ENCODE measurements around the gene RNASEH2B.

Gene RNASEH2B

GRCh38 chr13:50908371-50908770 lies 1.2 kb upstream of the RNASEH2B start:
- DNase-seq = no peak

GRCh38 chr13:50910485-50910805 lies 854 bp downstream of the RNASEH2B start:
- DNase-seq = no peak

DNA sequence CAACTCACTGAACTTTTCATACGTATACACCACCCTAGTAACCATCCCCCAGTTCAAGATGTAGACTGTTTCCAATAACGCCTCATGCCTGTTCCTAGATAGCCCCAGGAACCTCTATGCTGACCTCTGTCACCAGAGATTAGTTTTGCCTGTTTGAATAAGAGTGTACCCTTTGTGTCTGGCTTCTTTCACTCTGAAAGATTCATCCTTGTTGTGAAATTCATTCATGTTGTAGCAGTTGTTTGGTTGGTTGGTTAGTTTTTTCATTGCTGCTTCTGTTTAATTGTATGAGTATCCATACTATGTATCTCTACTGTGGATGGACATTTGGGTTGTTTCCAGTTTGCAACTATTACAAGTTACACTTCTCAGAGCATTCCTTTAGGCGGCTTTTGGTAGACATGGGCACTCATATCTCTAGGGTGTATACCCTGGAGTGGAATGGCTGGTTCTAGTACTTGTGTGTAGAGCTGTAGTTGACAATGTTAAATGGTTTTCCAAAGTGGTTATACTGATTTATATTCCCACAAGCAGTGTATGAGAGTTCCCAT lies 1.6 kb downstream of the RNASEH2B start:
- peak; percentile 26 for DNase-seq

GRCh38 chr13:50911937-50912795 lies 2.6 kb downstream of the RNASEH2B start:
- DNase-seq = peak; percentile 93

GRCh38 chr13:50912851-50913250 lies 3.3 kb downstream of the RNASEH2B start:
- no peak for DNase-seq

- DNase-seq = no peak
Observed at GRCh38 chr13:50914176-50914700, 4.6 kb downstream of the RNASEH2B start.

DNA sequence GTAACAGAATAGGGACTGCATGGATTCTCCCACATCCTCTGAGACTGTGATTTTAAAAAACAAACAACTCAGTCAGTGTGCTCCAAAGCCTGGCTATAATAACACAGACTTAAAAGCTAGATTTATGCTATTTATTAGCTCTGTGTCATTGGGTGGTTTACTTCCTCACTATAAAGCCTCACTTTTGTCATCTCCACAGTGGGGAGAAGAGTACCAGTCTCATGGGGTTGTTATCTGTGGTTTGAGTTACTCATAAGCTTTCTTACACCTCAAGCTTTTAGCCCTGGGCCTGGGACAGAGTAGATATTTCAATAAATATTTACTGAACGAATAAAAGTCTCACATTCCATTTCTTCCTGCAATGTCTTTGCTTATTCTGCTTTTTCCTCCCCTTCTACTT lies 5.3 kb downstream of the RNASEH2B start:
- DNase-seq = peak; percentile 26

DNA sequence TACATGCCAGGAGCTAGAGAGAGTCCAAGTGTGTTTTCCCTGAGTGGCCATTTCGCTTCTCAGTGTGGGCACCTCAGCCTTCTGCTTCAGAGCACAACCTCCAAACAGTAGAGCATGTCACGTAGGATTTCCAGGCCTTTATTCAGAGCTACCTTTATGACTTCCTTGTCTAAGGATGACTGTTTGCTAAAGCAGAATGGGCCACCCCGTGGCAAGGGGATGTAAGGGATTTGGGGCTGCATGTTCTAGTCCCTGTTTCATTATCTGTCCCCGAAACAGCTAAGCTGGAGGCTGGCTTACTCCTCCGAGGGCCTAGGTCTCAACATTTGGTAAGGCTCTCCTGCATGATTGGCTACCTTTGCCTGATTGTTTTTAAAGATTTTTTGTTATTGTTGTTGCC lies 6.0 kb downstream of the RNASEH2B start:
- DNase-seq = peak; percentile 24

DNA sequence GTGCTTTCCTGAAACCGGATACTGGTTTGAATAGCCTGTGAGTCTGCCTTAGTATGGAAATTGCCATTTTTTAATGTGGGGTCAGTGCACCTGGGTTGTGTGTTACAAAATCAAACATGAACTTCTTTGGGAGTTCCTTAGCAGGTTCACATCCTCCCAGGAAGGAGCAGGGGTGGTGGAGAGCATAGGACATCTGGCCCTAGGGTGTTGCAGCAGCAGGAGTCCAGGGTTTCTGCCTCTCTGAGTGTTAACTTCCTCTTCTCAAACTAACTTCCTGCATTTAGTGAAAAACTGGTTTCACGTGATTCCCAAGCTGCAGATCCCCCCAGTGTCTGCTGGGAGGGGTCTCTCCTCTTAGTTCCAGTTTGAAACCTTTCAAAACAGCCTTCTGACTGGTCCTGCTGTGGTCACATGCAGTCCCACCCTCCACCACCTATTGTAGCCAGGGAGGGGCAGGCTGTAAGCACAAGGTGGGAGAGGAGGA lies 7.2 kb downstream of the RNASEH2B start:
- DNase-seq = peak; percentile 13

DNA sequence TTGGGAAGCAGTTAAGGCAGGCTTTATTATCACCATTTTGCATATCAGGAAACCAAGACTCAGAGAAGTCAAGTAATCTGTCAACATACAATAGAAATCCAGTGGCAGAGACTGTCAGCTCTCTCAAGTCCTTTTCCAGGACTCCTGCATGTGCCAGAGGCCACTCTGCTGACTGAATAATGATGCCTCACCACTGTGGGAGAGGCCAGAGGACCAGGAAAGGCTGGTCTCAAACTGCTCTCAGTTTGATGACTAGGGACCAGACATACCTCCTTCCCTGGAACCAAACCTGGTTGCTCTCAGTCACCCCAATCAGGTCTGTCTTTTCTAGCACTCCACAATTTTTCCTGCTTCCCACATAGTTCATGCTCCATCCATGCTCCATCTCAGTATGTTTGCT lies 8.0 kb downstream of the RNASEH2B start:
- no peak for DNase-seq

DNA sequence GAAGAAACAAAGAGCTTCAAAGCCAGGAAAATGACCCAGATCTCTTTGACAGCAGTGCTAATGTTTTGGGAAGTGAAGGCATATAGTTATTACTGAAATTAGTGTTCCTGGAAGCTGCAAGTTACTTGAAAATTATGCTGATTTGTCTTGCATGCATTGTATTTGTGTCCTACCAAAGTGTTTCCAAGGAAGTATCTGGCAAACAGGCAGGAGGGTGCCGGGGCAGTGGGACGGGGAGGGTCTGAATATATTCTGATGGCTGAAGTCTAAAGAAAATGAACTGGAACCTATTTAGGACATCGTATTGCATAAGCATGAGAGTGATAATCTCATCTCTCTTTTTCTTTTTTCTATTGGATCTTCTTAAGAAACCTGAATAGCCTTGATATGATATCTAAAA lies 9.0 kb downstream of the RNASEH2B start:
- DNase-seq = no peak

- no peak for DNase-seq
Observed at GRCh38 chr13:50919277-50919676, 9.7 kb downstream of the RNASEH2B start.

DNA sequence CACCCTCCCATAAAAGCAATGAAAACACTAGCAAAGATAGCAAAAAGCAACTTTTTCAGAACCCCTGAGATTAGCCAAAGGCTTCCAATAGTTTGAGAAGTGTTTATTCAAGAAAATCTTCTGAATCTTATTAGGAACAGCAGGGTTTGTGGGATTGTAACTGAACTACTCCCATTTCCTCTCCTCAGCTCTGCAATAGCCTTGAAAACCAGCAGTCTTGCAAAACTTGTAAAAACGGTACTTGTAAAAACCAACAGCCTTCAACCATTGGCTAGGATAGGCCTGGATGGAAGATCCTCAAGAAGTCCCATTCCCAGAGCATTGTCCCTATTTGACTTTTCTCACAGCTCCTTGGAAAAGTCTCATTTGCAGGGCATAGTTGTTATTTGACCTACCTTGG lies 12.1 kb downstream of the RNASEH2B start:
- no peak for DNase-seq

- no peak for DNase-seq
Observed at GRCh38 chr13:50923272-50923671, 13.7 kb downstream of the RNASEH2B start.

DNA sequence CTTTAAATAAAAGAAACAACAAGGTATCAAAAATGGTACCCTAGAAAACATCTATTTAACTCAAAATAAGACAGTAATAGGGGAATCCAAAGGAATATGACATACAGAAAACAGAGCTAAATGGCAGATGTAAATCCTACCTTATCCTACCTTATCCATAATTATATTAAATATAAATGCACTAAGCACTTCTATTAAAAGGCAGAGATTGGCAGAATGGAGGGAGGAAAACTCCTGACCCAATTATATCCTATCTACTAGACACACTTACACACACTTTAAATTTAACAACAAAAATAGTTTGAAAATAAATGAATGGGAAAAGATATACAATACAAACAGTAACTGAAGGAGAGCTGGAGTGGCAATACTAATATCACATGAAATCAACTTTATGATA lies 14.4 kb downstream of the RNASEH2B start:
- no peak for DNase-seq

- no peak for DNase-seq
Observed at GRCh38 chr13:50927701-50928100, 18.1 kb downstream of the RNASEH2B start.

DNA sequence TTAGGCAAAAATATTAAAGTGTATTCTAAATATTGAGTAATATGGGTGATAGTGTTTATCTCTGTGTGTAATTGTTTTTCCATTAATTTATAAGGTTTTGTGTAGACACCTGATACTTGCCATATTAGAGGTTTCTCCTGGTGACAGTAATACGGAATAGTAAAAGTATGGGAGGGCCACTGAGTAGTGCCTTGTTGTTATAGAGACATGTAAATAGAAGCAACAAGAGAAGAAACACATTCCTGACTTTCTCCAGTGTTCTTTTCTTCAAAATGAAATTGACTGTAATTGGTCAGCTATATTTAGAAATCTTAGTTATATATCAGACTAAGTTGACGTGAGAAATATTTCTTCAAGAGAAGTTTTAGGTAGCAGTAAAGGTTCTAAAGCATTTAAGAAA lies 18.5 kb downstream of the RNASEH2B start:
- DNase-seq = no peak

DNA sequence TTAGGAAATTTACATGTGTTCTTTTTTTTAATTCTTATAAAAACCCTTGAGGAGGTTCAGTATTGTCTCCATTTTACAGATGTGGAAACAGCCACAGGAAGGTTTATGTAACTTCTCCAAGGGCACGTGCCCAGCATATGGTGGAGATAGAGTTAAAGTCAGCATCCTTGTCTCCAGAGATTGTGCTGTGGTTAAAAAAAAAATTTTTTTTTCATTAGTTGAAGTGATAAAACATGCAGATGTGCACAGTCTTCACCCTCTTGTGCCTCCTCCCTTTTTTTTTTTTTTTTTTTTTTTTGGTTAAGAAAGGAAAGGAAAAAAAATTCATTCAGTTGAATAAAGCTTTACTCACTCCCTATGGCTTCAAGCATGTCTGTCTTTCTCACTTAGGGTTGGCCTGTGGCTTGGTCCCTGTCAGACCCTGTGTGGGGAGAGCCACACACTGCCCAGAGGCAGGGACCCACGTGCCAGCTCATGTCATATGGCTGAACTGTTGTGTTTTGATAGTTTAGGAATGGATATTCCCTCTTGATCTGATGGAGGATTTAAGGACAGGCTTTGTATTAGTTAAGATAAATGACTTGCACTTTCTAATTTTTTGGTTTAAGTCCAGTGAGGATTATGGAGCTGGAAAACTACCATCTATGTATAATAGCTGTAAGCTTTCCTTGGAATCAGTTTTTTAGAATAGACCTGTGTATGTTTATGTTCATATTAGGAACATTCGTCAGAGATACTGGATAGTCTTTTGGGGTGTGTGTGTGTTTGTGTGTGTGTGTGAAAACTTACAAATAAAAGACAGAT lies 19.3 kb downstream of the RNASEH2B start:
- DNase-seq = no peak

DNA sequence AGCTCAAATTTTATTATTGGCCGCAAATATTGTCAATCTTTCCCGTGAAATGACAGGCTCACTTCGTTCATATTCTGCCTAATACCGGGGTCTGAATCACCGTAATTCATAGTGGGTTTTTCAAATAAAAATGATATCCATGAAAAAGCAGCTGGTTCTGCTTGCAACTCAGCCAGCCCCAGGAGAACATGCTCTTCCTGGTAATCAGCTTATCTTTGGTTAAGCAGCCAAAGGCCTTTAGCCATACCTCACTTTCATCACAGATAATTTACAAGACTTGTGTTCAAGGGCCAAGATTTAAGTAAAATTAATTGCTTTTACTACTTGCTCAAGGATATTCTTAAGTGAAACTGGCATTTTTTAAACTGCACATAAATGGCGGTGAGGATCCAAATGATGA lies 22.5 kb downstream of the RNASEH2B start:
- no peak for DNase-seq

DNA sequence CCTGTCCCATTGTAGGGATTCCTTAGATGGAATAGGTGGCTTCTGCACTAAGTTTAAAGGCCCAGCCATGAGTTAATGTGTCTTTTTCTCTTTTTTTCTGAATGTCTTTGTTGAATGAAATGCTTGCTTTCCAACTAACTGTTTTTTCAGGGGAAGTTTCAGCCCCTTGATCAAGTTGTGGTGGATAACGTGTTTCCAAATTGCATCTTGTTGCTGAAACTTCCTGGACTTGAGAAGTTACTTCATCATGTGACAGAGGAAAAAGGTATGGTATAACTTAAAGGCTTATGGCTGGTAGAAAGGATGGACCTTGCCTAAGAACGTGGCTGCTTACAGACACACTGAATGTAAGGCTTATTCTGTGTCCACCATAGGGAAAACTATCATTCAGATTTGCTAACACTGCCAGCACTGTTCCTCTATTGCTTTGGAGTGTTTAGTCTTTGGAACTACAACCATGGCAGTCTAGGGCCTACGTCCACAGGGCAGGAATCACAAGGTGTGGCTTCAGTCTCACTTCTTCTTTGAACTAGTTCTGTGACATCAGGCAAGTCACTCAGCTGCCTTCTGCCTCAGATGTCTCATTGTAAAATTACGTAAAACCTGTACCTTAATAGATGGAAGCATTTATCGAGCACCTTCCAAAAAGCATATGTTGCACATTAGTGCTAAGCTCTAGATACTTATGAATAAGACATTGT lies 25.3 kb downstream of the RNASEH2B start:
- DNase-seq = no peak

GRCh38 chr13:50936679-50937078 lies 27.1 kb downstream of the RNASEH2B start:
- DNase-seq = no peak

DNA sequence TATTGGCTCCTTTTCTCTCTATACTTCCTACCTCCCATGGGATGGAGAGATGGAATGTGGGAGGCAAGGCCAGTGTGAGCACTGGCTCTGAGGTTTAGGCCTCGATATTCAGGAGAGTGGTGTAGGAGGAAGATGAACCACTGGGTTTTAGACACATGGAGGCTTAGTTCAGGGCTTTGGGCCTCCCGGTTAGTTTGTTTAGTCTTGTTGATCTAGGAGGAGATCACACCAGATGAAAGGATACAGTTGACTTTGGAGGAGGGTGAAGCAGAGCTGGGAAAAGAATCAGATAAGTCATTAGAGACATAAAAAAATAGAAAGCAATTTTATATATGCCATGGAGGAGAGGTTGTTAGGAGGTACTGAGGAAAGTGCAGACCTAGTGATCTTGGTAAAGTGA lies 30.9 kb downstream of the RNASEH2B start:
- no peak for DNase-seq

GRCh38 chr13:50941146-50941545 lies 31.6 kb downstream of the RNASEH2B start:
- DNase-seq = no peak
